H9 (cell line): ENCODE results near the gene PIGB. TPM values are rescaled to one million over a fixed set of nuclear protein-coding genes. Genes with fewer than 3 reads are reported as not detected.

Experiments
- DNase-seq: peaks from one replicate; pipeline ENCODE4 v3.0.0-alpha.2; 2017
- H2AFZ ChIP-seq: one replicate; pipeline ENCODE4 v1.6.1; 2013; ENCODE audit warnings: mild to moderate bottlenecking, low read length, control low read depth, moderate library complexity
- H2AK5ac ChIP-seq: 2 replicates; pipeline ENCODE4 v1.6.1; 2013; ENCODE audit warnings: low read length, control low read depth, mixed read lengths; ENCODE audit not compliant: insufficient read length
- H2BK120ac ChIP-seq: one replicate; pipeline ENCODE4 v1.6.1; 2013; ENCODE audit warnings: low read depth, mild to moderate bottlenecking, low read length, control low read depth, inconsistent platforms; ENCODE audit not compliant: poor library complexity, severe bottlenecking
- H2BK12ac ChIP-seq: 2 replicates; pipeline ENCODE4 v1.6.1; 2013; ENCODE audit warnings: low read length, control low read depth, mixed read lengths, low read depth; ENCODE audit not compliant: insufficient read length
- H2BK15ac ChIP-seq: 2 replicates; pipeline ENCODE4 v1.6.1; 2013; ENCODE audit warnings: low read depth, low read length, control low read depth
- H2BK20ac ChIP-seq: one replicate; pipeline ENCODE4 v1.6.1; 2013; ENCODE audit warnings: low read depth, mild to moderate bottlenecking, low read length, control low read depth, inconsistent platforms; ENCODE audit not compliant: poor library complexity, severe bottlenecking
- H2BK5ac ChIP-seq: 2 replicates; pipeline ENCODE4 v1.6.1; 2013; ENCODE audit warnings: low read length, control low read depth, mixed read lengths; ENCODE audit not compliant: insufficient read length
- H3K14ac ChIP-seq: 2 replicates; pipeline ENCODE4 v1.6.1; 2013; ENCODE audit warnings: low read length, control low read depth; ENCODE audit not compliant: insufficient read depth
- H3K18ac ChIP-seq: 2 replicates; pipeline ENCODE4 v1.6.1; 2013; ENCODE audit warnings: low read depth, mild to moderate bottlenecking, mixed read lengths, low read length, control low read depth; ENCODE audit not compliant: insufficient read length
- H3K23ac ChIP-seq: 2 replicates; pipeline ENCODE4 v1.6.1; 2013; ENCODE audit warnings: low read length, control low read depth, mixed read lengths, low read depth; ENCODE audit not compliant: insufficient read length
- H3K23me2 ChIP-seq: 2 replicates; pipeline ENCODE4 v1.6.1; 2013; ENCODE audit warnings: low read depth, mild to moderate bottlenecking, mixed read lengths, low read length, control low read depth; ENCODE audit not compliant: insufficient read length, poor library complexity, severe bottlenecking
- H3K27ac ChIP-seq: 2 replicates; pipeline ENCODE4 v1.5.1; 2013; ENCODE audit warnings: low read length, control low read depth, mixed read lengths, low read depth; ENCODE audit not compliant: insufficient read length
- H3K27me3 ChIP-seq: 2 replicates; pipeline ENCODE4 v1.6.1; 2013; ENCODE audit warnings: low read length, control low read depth, inconsistent platforms; ENCODE audit not compliant: insufficient read depth
- H3K4ac ChIP-seq: 2 replicates; pipeline ENCODE4 v1.6.1; 2013; ENCODE audit warnings: low read depth, mild to moderate bottlenecking, control low read depth, inconsistent platforms, low read length, moderate library complexity
- H3K4me1 ChIP-seq: 2 replicates; pipeline ENCODE4 v1.6.1; 2013; ENCODE audit warnings: low read length, control low read depth, inconsistent platforms; ENCODE audit not compliant: insufficient read depth
- H3K4me2 ChIP-seq: 2 replicates; pipeline ENCODE4 v1.6.1; 2013; ENCODE audit warnings: low read length, control low read depth, mixed read lengths; ENCODE audit not compliant: insufficient read length, insufficient read depth
- H3K56ac ChIP-seq: 2 replicates; pipeline ENCODE4 v1.6.1; 2013; ENCODE audit warnings: low read depth, mild to moderate bottlenecking, mixed read lengths, low read length, control low read depth; ENCODE audit not compliant: insufficient read length
- H3K79me1 ChIP-seq: 2 replicates; pipeline ENCODE4 v1.6.1; 2013; ENCODE audit warnings: low read depth, mild to moderate bottlenecking, moderate library complexity, low read length, control low read depth, inconsistent platforms; ENCODE audit not compliant: insufficient read depth, poor library complexity, severe bottlenecking
- H3K79me2 ChIP-seq: 2 replicates; pipeline ENCODE4 v1.6.1; 2013; ENCODE audit warnings: low read length, control low read depth, inconsistent platforms; ENCODE audit not compliant: insufficient read depth
- H3K9ac ChIP-seq: 2 replicates; pipeline ENCODE4 v1.6.1; 2013; ENCODE audit warnings: low read length, control low read depth, mixed read lengths; ENCODE audit not compliant: insufficient read length; ENCODE audit errors: extremely low read depth
- H3K9me3 ChIP-seq: one replicate; pipeline ENCODE4 v1.6.1; 2013; ENCODE audit warnings: low read depth, low read length, inconsistent platforms; ENCODE audit not compliant: control insufficient read depth
- H3T11ph ChIP-seq: one replicate; pipeline ENCODE4 v1.6.1; 2013; ENCODE audit warnings: mild to moderate bottlenecking, low read length, control low read depth, inconsistent platforms
- H4K20me1 ChIP-seq: one replicate; pipeline ENCODE4 v1.6.1; 2013; ENCODE audit not compliant: control insufficient read depth, insufficient read length, insufficient read depth
- H4K5ac ChIP-seq: 2 replicates; pipeline ENCODE4 v1.6.1; 2013; ENCODE audit warnings: low read depth, mild to moderate bottlenecking, mixed read lengths, low read length, control low read depth; ENCODE audit not compliant: insufficient read length
- H4K8ac ChIP-seq: replicated peaks from 2 replicates; pipeline ENCODE4 v1.6.1; 2013; ENCODE audit warnings: low read length, control low read depth, mixed read lengths, low read depth; ENCODE audit not compliant: insufficient read length
- H4K91ac ChIP-seq: 2 replicates; pipeline ENCODE4 v1.6.1; 2013; ENCODE audit warnings: low read depth, mild to moderate bottlenecking, moderate library complexity, mixed read lengths, low read length, control low read depth; ENCODE audit not compliant: insufficient read length
- H3K27ac Mint-ChIP-seq, 3 experiments: 2 replicates in 2 of 3; 3 replicates in 1 of 3; pipeline ENCODE4 v1.8.0; 2020 to 2021; ENCODE audit warnings: mixed read lengths in 3 of 3, mild to moderate bottlenecking in 1 of 3, moderate library complexity in 1 of 3
- H3K27me3 Mint-ChIP-seq: 2 replicates; pipeline ENCODE4 v1.8.0; 2021; ENCODE audit warnings: low read depth, mild to moderate bottlenecking, moderate library complexity, mixed read lengths
- H3K36me3 Mint-ChIP-seq, 3 experiments: 2 replicates in 2 of 3; 3 replicates in 1 of 3; pipeline ENCODE4 v1.8.0; 2020 to 2021; ENCODE audit warnings: low read depth in 3 of 3, mixed read lengths in 3 of 3; ENCODE audit not compliant: insufficient read depth in 1 of 3
- H3K4me1 Mint-ChIP-seq, 2 experiments: 2 replicates each; pipeline ENCODE4 v1.8.0; 2020; ENCODE audit warnings: mixed read lengths in 2 of 2
- H3K4me3 Mint-ChIP-seq, 2 experiments: 2 replicates in 1 of 2; 3 replicates in 1 of 2; pipeline ENCODE4 v1.8.0; 2020 to 2021; ENCODE audit warnings: mild to moderate bottlenecking in 2 of 2, mixed read lengths in 2 of 2, moderate library complexity in 1 of 2
- H3K9me3 Mint-ChIP-seq, 2 experiments: 2 replicates in 1 of 2; 3 replicates in 1 of 2; pipeline ENCODE4 v1.8.0; 2020; ENCODE audit warnings: mild to moderate bottlenecking in 2 of 2, mixed read lengths in 2 of 2, moderate library complexity in 1 of 2
- CTCF ChIP-seq: fragments of 200-600 bp; sonication (generic); conservative IDR thresholded peaks from 3 replicates; pipeline ENCODE4 v1.8.0; 2021; ENCODE audit warnings: antibody characterized with exemption, mild to moderate bottlenecking
- WGBS: extraction: QIAGEN DNeasy Blood & Tissue Kit; methylation state at CpG from one replicate; pipeline ENCODE4 v1.1.7; 2013; ENCODE audit warnings: missing lambda C conversion rate, low lambda C conversion rate, mixed read lengths; ENCODE audit not compliant: insufficient read length; ENCODE audit errors: extremely low coverage; 5-methylcytosine and 5-hydroxymethylcytosine counted together
- total RNA-seq: library from RNA; stranded (reverse); gene quantifications from 2 replicates; pipeline ENCODE4 v1.2.1, GENCODE V29; 2021

PIGB gene
- total RNA-seq, 1 experiment from 2014 or later = 6.7 TPM

GRCh38 chr15:55362641-55363040 is 43.6 kb downstream of the PIGB start:
- Histone ChIP-seq H4K8ac (no peak overlapping the region), H2AFZ (no peak overlapping the region), H3K23me2 (no peaks in the 10 kb centered on the region), H3K23ac (no peak overlapping the region), H3K27ac (no peak overlapping the region), H3K79me1 (no peaks in the 10 kb centered on the region), H2BK12ac (no peak overlapping the region), H3K18ac (no peak overlapping the region), H3K9me3 (no peaks in the 10 kb centered on the region), H2AK5ac (no peak overlapping the region), H3K9ac (no peak overlapping the region), H4K5ac (no peak overlapping the region), H2BK120ac (no peak overlapping the region), H2BK15ac (no peak overlapping the region), H2BK5ac (no peak overlapping the region), H4K91ac (no peak overlapping the region), H3K14ac (no peak overlapping the region), H3K79me2 (no peaks in the 10 kb centered on the region), H4K20me1 (no peaks in the 10 kb centered on the region), H3K27me3 (no peaks in the 10 kb centered on the region), H3K4ac (no peak overlapping the region), H2BK20ac (no peak overlapping the region), H3K4me2 (no peak overlapping the region), H3T11ph (no peak overlapping the region), H3K56ac (no peak overlapping the region), H3K4me1 (no peaks in the 10 kb centered on the region)
- H3K36me3 Mint-ChIP-seq = no peaks in the 10 kb centered on the region
- no CpG with 5 or more reads among the region's 2 CpGs for WGBS
- no peak for TF ChIP-seq CTCF
- H3K4me1 Mint-ChIP-seq = peaks cover 0 to 7% of the 10 kb centered on the region in 2 experiments; a peak in 1 of 4 replicates
- H3K27me3 Mint-ChIP-seq = no peaks in the 10 kb centered on the region
- DNase-seq = no peak
- H3K27ac Mint-ChIP-seq = no peak overlapping the region
- no peaks in the 10 kb centered on the region for H3K9me3 Mint-ChIP-seq
- no peak overlapping the region for H3K4me3 Mint-ChIP-seq
